ENCODE data around the gene PSG6.
"Not testable (repeated sequence)": the region's sequence is repeated elsewhere in the genome, so short reads cannot be mapped to it uniquely, and the experiment has no call there.

PSG6 gene

GRCh38 chr19:42917634-42918033, at the start of gene PSG6:
PSG6 (minus strand) TSS chr19:42917894; CDS start chr19:42917792, 102 bp downstream.
- not testable (repeated sequence) for FAIRE-seq

- FAIRE-seq, result no peak
Measured at GRCh38 chr19:42965176-42965575, 47.5 kb upstream of the PSG6 start.

- FAIRE-seq, result no peak
Measured at GRCh38 chr19:42961119-42961518, 43.4 kb upstream of the PSG6 start.

- not testable (repeated sequence) for FAIRE-seq
Measured at GRCh38 chr19:42952126-42952525, 34.4 kb upstream of the PSG6 start.

- not testable (repeated sequence) for FAIRE-seq
Measured at GRCh38 chr19:42951476-42951875, 33.8 kb upstream of the PSG6 start.

- no peak for FAIRE-seq
Measured at GRCh38 chr19:42942187-42942789, 24.6 kb upstream of the PSG6 start.

GRCh38 chr19:42937107-42937506, 19.4 kb upstream of the PSG6 start, which contains the start of gene PSG7:
PSG7 (minus strand) TSS chr19:42937207; CDS start chr19:42937076, 131 bp downstream.
- not testable (repeated sequence) for FAIRE-seq

- not testable (repeated sequence) for FAIRE-seq
Measured at GRCh38 chr19:42934726-42935125, 17.0 kb upstream of the PSG6 start.

- not testable (repeated sequence) for FAIRE-seq
Measured at GRCh38 chr19:42934183-42934582, 16.5 kb upstream of the PSG6 start.

- not testable (repeated sequence) for FAIRE-seq
Measured at GRCh38 chr19:42933412-42933811, 15.7 kb upstream of the PSG6 start.

GRCh38 chr19:42932485-42933101, 14.9 kb upstream of the PSG6 start:
- FAIRE-seq, result not testable (repeated sequence)

GRCh38 chr19:42930214-42930613, 12.5 kb upstream of the PSG6 start:
- not testable (repeated sequence) for FAIRE-seq

GRCh38 chr19:42928896-42929295, 11.2 kb upstream of the PSG6 start:
- FAIRE-seq, result no peak

GRCh38 chr19:42926781-42927180, 9.1 kb upstream of the PSG6 start:
- no peak for FAIRE-seq

- not testable (repeated sequence) for FAIRE-seq
Measured at GRCh38 chr19:42923106-42923505, 5.4 kb upstream of the PSG6 start.

GRCh38 chr19:42920971-42921370, 3.3 kb upstream of the PSG6 start:
- not testable (repeated sequence) for FAIRE-seq

- FAIRE-seq, result no peak
Measured at GRCh38 chr19:42919757-42920079, 2.0 kb upstream of the PSG6 start.

- not testable (repeated sequence) for FAIRE-seq
Measured at GRCh38 chr19:42919070-42919756, 1.5 kb upstream of the PSG6 start.

- FAIRE-seq, result not testable (repeated sequence)
Measured at GRCh38 chr19:42918377-42919069, 829 bp upstream of the PSG6 start.

- not testable (repeated sequence) for FAIRE-seq
Measured at GRCh38 chr19:42916931-42917330, 763 bp downstream of the PSG6 start.

GRCh38 chr19:42913516-42913915, 4.2 kb downstream of the PSG6 start:
- not testable (repeated sequence) for FAIRE-seq

GRCh38 chr19:42912941-42913340, 4.8 kb downstream of the PSG6 start:
- FAIRE-seq, result not testable (repeated sequence)

GRCh38 chr19:42911731-42912130, 6.0 kb downstream of the PSG6 start:
- FAIRE-seq, result not testable (repeated sequence)
